Erythroblast (primary cell): Measurements from ENCODE around the gene TMEM63A.

Experiments used
- GATA1 ChIP-seq: IDR thresholded peaks from 2 replicates; pipeline ENCODE4 v1.6.1; 2011; ENCODE audit warnings: low read depth, mild to moderate bottlenecking, control low read depth, low read length, moderate library complexity
- POLR2A ChIP-seq: IDR thresholded peaks from 2 replicates; pipeline ENCODE4 v1.6.1; 2011; ENCODE audit warnings: mild to moderate bottlenecking, low read length

DNA sequence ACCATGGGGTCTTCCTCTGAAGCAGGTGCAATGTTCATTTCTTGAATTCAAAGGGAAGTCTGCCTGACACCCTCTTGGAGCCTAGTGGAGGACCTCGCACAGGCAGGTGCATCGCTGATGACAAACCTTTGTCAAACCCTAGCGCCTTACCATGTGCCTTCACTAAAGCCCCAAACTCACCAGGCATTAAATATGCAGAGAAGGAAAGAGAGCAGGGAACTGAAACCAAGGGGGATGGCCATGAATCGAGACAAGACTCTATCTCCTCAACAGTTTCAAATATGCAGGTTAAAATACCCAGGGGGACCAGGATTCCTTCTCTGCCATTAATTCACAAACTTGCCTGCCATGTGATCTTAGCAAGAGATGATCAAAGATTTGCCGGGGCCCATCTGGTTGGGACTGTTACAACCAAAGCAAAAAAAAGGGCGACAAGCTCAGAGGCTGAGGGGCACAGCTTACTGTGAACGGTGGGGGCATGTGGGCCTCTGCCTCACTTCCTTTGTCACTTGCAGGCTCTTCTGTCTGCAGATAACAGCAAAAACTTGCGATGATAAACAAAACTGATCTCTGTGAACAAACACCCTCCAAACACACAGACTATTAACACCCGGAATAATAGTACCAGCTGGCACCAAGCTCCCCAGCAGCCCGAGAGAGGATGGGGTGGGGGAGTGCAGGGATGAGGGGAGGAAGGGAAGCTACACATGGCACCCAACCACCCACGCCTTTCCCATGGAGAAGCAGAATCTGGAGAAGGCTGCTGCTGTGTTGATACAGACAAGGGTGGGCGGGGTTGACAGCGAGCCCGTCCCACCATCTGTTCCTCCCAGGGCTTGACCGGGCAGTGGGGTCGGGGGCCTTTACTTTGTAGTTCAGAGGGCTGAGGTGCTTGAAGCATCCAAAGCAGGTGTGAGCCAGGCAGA, 33.9 kb downstream of the TMEM63A start:
- TF ChIP-seq POLR2A: no peak
- no peak for TF ChIP-seq GATA1
